GM12878 (cell line): ENCODE measurements around the gene ELOA.

ENCODE experiments used
- ATF3 ChIP-seq: IDR thresholded peaks from 2 replicates; pipeline ENCODE4 v1.6.1; 2011; ENCODE audit warnings: low read depth, mild to moderate bottlenecking, low read length, moderate library complexity, borderline replicate concordance; ENCODE audit errors: extremely low read depth
- EP300 ChIP-seq, 2 experiments: fragments of 150-350 bp in 1 of 2; IDR thresholded peaks; 2 replicates each; pipeline ENCODE4 v1.6.1; 2011 to 2012; ENCODE audit warnings: low read depth in 2 of 2, low read length in 2 of 2, borderline replicate concordance in 1 of 2, improper control_type of control experiment in 1 of 2, inconsistent platforms in 1 of 2; ENCODE audit not compliant: control insufficient read depth in 1 of 2
- EZH2 ChIP-seq: IDR thresholded peaks from 2 replicates; pipeline ENCODE4 v1.6.1; 2012; ENCODE audit warnings: low read depth, mild to moderate bottlenecking, control low read depth, inconsistent platforms, low read length, borderline replicate concordance; ENCODE audit not compliant: control insufficient read depth
- GABPA ChIP-seq: IDR thresholded peaks from 2 replicates; pipeline ENCODE4 v1.6.1; 2014; ENCODE audit warnings: antibody characterized with exemption, low read depth, mild to moderate bottlenecking, inconsistent platforms
- NFYB ChIP-seq: IDR thresholded peaks from 2 replicates; pipeline ENCODE4 v1.6.1; 2011; ENCODE audit warnings: low read depth, mild to moderate bottlenecking, low read length, improper control_type of control experiment, moderate library complexity; ENCODE audit not compliant: insufficient read depth
- NRF1 ChIP-seq: conservative IDR thresholded peaks from 2 replicates; pipeline ENCODE4 v1.6.1; 2011; ENCODE audit warnings: mild to moderate bottlenecking, low read depth, low read length, improper control_type of control experiment
- PAX8 ChIP-seq: fragments of 450-650 bp; IDR thresholded peaks from 2 replicates; pipeline ENCODE4 v1.6.1; 2017; ENCODE audit warnings: mild to moderate bottlenecking, moderate library complexity
- RFX5 ChIP-seq: IDR thresholded peaks from 2 replicates; pipeline ENCODE4 v1.6.1; 2011; ENCODE audit warnings: low read depth, low read length, improper control_type of control experiment
- SMAD5 ChIP-seq: IDR thresholded peaks from 2 replicates; pipeline ENCODE4 v1.6.1; 2016; ENCODE audit warnings: antibody characterized with exemption, low read depth
- SP1 ChIP-seq: IDR thresholded peaks from one replicate; pipeline ENCODE4 v1.6.1; 2011; ENCODE audit warnings: low read depth, low read length
- SUZ12 ChIP-seq: fragments of 200-600 bp; sonication (generic); IDR thresholded peaks from one replicate; pipeline ENCODE4 v1.6.1; 2018; ENCODE audit warnings: antibody characterized with exemption, mild to moderate bottlenecking; ENCODE audit not compliant: unreplicated experiment
- YY1 ChIP-seq: IDR thresholded peaks from 2 replicates; pipeline ENCODE4 v1.6.1; 2011; ENCODE audit warnings: low read depth, mild to moderate bottlenecking, low read length

- TF ChIP-seq YY1 (no peak), SUZ12 (no peak), NFYB (no peak), EZH2 (no peak), SMAD5 (no peak), GABPA (no peak), ATF3 (no peak), NRF1 (no peak), PAX8 (no peak), RFX5 (no peak), EP300 (IDR thresholded peaks at IDR 0.05; ENCODE audit: borderline replicate concordance in 1 of 2, control insufficient read depth in 1 of 2, low read depth in 2 of 2, low read length in 2 of 2) (no peak), SP1 (no peak)
These were observed 61.8 kb downstream of the ELOA start for GRCh38 chr1:23805025-23805424.
